ENCODE data around the gene MRPL52.

DNA sequence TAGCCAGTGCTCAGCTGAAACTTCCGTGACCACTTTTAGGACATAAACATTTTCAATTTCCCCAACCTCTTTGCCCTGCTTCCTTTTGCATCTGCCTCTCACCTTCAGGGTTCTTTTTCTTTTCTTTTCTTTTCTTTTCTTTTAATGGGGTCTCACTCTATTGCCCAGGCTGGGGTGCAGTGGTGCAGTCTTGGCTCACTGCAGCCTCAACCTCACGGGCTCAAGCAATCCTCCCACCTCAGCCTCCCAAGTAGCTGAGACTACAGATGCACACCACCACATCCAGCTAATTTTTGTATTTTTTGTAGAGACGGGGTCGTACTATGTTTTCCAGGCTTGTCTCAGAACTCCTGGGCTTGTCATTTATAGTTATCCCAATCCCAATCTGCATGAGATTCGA, 37.2 kb downstream of the MRPL52 start:
- TF ChIP-seq TAF1 (IDR thresholded peaks at IDR 0.05; ENCODE audit: borderline replicate concordance, low read depth, low read length): no peak
- TF ChIP-seq POLR2A (IDR thresholded peaks at IDR 0.05; ENCODE audit: low read depth, low read length): no peak
